Gastrocnemius medialis (tissue), 4 donors: ENCODE data around the gene AMZ1.

Source experiments
- CTCF ChIP-seq, 5 experiments: fragments of 450-650 bp in 3 of 5; fragments of 200-600 bp in 2 of 5; sonication (generic) in 2 of 5; IDR thresholded peaks in 4 of 5; conservative IDR thresholded peaks in 1 of 5; 1 replicate in 4 of 5; 2 replicates in 1 of 5; pipeline ENCODE4 v1.5.1; 2016 to 2019; ENCODE audit warnings: antibody characterized with exemption in 5 of 5, mild to moderate bottlenecking in 3 of 5, moderate library complexity in 3 of 5
- POLR2A ChIP-seq, 2 donors: fragments of 450-650 bp; IDR thresholded peaks; one replicate each; pipeline ENCODE4 v1.6.1; 2017; ENCODE audit warnings: antibody characterized with exemption in 2 of 2, mild to moderate bottlenecking in 2 of 2, moderate library complexity in 2 of 2

GRCh38 chr7:2657208-2657607 is 30.8 kb upstream of the AMZ1 start:
- TF ChIP-seq CTCF (IDR thresholded peaks at IDR 0.05 in 4 of 5, conservative IDR thresholded peaks at IDR 0.05 in 1 of 5): no peak
- no peak for TF ChIP-seq POLR2A (IDR thresholded peaks at IDR 0.05)
